NCI-H510A (cell line): Measurements from ENCODE around the gene LBX1.
A peak's percentile ranks its signal among the peaks of the same experiment; 100 is the strongest.
"Not testable (repeated sequence)": the region's sequence is repeated elsewhere in the genome, so short reads cannot be mapped to it uniquely, and the experiment has no call there.

Source experiments
- DNase-seq: peaks from one replicate; lab custom pipeline; 2025; lab: John Stamatoyannopoulos, UW

The LBX1 gene

GRCh38 chr10:101202667-101203066 lies 26.6 kb downstream of the LBX1 start:
- DNase-seq, result not testable (repeated sequence)

- not testable (repeated sequence) for DNase-seq
These were observed 30.8 kb downstream of the LBX1 start for GRCh38 chr10:101198326-101198977.

- no peak for DNase-seq
These were observed 33.3 kb downstream of the LBX1 start for GRCh38 chr10:101195921-101196320.

- DNase-seq, result peak; percentile 86
These were observed 39.5 kb downstream of the LBX1 start for GRCh38 chr10:101189461-101190401.

- no peak for DNase-seq
These were observed 40.3 kb downstream of the LBX1 start for GRCh38 chr10:101188942-101189341.

- no peak for DNase-seq
These were observed 45.6 kb downstream of the LBX1 start for GRCh38 chr10:101183458-101184183.

- no peak for DNase-seq
These were observed 46.3 kb downstream of the LBX1 start for GRCh38 chr10:101182936-101183335.
